Medulla oblongata (tissue), 1 donor: ENCODE data around the gene VPS51.

ENCODE experiments used
- DNase-seq: peaks from one replicate; pipeline ENCODE4 v3.0.0-alpha.2; 2015; ENCODE audit errors: extremely low spot score

Gene VPS51

DNA sequence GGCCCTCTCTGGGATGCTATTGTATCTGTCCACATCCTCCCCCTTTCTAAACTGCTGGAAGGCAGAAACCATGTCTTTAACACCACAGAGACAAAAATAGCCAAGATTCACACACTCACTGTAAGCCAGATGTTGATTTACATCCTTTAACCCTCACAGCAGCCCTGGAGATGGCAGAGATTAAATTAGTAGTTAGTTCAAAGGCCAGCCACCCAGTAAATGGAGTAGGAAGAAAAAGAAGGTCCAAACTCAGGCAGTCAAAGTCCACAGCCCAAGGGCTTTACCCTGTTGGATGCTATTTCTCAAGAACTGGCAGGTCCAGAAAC, 23.6 kb downstream of the VPS51 start:
- DNase-seq, result no peak

GRCh38 chr11:65120831-65121230, 24.8 kb downstream of the VPS51 start:
- no peak for DNase-seq

DNA sequence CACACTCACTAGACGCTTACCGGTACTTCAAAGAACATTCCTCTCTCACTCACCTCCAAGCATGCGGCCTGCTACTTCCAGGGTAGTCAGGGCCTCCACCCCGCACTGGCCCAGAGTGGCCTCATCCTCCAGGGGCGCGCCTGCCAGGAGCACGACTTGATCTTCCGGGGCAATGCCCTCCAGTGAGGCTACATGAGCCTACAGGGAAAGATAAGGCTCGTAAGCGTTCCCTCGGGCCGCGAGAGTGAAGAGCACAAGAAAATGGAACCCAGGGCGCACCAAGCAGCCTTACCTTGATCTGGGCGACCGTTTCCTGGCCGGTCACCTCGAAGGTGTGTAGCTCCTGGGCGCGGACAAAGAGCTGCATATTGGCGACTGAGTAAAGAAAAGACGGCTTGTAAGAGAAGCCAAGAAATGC, 25.4 kb downstream of the VPS51 start:
- DNase-seq, result no peak

GRCh38 chr11:65121865-65122696, 26.1 kb downstream of the VPS51 start, which contains the start of the genes FAU and MRPL49:
Gene FAU (minus strand): TSS chr11:65122134. CDS start chr11:65121813, 321 bp downstream.
Gene MRPL49 (plus strand): TSS chr11:65122321. CDS start chr11:65122347, 26 bp downstream.
- DNase-seq, result peak; percentile 96

DNA sequence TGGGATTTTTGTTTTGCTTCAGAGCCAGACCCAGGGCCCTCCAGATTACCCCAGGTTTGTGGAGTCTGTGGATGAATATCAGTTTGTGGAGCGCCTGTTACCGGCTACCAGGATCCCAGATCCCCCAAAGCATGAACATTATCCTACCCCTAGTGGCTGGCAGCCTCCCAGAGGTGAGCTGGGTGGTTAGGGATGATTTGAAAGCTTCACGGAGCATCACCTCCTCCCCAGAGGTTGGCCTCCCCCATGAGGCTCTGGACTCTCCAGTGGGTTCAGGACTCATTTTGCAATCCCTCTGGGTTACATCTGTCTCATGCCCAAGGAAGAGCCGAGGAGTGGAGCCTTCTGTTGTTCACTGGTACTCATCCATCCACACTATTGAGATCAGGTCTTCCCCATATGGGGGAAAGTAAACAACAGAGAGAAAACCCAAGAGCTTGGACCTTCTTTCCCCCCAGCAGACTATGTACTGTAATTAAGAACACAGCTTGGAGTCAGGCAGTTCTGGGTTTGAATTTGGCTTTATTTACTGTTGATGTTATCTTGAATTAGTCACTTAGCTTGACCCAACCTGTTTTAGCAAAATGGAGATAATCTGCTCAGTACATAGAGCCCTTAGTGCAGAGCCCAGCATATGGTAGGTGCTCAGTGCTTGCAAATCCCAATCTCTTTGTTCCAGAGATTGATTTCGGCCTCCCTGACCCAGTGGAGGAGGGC, 28.6 kb downstream of the VPS51 start:
- no peak for DNase-seq

GRCh38 chr11:65125197-65126056, 29.4 kb downstream of the VPS51 start:
- DNase-seq, result no peak

DNA sequence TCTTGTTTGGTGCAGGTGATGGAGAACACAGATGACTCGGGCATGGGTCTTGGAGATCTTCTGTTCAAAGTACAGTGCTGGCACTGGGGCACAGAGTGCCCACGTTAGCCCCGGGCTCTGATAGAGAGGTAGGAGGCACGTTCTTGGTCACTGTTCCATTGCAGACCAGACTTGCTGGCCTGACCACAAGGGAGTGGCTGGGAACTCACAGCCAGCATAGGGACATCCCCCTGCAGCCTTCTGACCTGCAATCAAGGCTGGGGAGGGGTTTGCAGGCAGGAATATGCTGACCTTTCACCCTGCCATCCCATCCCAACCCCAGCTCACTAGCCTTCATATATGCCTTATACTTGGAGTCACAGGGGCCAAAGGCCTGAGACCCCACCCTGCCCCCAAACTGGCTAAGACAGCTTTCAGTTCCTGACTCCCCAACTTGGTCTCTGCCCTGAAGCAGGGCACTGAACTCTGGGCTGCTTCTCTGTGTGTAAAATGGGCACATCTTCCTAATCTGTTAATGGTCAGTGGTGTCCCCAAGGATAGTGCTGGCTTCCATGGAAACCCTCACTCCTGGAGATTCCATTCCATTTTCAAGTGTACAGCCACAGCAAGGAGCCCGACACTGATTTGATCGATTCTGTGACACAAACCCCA, 30.7 kb downstream of the VPS51 start:
- no peak for DNase-seq

DNA sequence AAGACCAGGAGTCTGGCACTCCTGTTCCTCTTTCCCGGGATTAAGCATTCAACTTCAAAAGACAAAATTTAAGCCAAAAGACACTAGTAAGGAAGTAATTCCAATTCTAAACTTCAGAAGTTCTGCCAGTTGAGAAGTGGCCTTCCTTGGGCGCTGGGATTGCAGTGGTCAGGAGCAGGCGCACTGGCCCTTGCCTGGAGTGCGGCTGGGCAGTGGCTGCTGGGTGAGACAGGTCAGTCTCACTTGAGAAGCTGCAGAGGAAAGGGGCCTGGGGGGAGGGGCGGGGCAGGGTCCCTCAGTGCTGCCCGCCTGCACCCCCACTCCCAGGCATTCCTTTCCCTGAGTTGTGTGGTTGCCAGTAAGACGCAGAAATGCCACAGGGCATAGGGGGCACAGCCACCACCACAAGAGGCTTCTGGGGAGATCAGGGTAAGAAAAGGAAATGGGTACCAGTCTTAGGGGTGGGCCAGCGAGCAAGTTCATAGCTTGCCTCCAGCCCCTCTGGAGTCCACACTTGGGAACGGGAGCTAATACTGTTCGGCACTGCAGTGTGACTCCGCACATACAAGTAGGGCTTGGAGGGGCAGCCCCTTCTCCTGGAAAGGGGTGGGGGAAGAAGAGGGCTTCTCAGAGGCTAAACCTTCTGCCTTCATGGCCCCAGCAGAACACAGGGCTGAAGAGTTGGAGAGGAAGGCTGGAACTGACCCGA, 31.6 kb downstream of the VPS51 start:
- DNase-seq, result no peak

- DNase-seq, result no peak
Observed at GRCh38 chr11:65128182-65129145, 32.5 kb downstream of the VPS51 start.

GRCh38 chr11:65129649-65130441, 33.8 kb downstream of the VPS51 start:
- no peak for DNase-seq

DNA sequence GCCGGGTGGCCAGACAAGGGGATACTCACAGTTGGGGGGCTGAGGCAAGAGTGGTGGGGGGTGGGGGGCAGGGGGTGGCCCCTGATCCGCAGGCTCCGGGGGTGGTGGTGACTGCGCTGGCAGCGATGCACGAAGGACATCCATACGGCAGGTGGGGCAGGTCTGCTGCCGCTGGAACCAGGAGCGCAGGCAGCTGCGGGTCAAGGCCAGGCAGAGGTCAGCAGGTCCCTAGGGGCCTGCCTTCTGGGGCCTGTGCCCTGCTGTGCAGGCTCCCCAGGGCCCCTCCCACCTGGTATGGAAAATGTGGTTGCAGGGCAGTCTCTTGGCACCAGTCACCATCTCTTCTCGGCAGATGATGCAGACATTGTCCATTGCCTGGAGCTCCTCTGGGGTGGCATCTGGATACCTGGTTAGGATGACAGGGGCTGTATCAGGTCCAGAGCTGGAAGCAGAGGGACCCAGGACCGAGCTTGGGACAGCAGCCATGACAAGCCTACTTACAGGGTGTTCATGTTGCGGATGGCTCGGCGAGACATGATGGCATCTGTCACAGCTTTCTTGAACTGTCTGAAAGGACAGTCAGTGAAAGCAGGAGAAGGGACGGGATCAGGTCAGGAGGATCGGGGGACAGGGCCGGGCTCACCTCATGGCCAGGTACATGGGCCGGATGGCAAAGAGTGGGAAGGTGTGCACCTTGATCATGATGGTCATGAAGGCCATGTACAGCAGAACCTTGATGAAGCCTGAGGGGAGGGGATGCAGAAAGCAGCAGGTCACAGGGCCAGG, 34.8 kb downstream of the VPS51 start:
- DNase-seq, result no peak

DNA sequence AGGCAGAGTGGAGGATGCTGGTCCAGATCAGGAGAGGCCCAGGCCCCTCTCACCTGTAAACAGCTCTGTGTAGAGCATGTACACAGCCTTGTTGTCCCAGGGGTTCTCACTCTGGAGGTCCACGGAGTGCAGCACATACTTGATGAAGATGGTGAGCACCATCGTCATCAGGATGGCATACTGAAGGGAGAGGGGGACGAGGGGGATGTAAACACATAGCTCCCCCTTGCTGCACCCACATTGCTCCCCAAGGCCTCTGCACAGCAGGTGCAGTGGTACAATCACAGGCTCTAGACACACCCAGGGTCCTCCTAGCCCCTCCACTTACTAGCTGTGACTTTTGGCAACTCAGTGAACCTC, 35.4 kb downstream of the VPS51 start:
- DNase-seq, result no peak

- DNase-seq, result no peak
Observed at GRCh38 chr11:65131895-65132237, 35.9 kb downstream of the VPS51 start.

DNA sequence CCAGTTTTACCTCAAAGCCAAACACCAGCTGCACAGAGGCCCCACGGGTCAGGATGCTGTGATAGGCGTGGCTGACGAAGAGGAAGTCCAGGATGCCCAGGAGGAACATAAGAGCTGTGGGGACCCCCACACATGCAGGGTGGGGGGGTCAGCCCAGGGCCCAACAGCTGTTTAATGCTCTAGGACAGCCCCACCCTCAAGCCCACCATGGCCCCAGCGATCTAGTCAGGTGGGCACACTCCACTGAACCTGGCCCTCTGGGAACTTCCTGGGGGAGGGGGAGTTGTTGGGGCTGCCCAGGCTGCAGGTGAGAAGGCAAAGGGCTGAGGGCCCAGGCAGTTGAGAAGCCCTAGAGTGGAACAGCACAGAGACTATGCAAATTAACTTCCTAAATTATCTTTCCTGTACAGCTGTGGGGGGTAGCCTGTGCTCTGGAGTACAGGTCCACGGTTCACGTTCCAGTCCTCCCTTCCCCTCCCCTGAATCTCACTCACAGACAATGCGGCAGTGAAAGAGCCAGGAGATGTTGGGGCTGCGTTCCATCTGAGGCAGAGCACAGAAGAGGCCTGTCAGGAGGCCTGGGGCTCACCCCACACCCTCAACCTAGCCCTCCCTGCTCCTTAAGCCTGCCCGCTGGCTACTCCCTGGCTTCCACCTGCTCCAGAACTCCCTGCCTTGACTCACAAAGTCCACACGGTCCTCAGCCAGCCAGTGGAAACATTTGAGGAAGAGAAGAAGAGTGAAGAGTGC, 36.4 kb downstream of the VPS51 start:
- no peak for DNase-seq

DNA sequence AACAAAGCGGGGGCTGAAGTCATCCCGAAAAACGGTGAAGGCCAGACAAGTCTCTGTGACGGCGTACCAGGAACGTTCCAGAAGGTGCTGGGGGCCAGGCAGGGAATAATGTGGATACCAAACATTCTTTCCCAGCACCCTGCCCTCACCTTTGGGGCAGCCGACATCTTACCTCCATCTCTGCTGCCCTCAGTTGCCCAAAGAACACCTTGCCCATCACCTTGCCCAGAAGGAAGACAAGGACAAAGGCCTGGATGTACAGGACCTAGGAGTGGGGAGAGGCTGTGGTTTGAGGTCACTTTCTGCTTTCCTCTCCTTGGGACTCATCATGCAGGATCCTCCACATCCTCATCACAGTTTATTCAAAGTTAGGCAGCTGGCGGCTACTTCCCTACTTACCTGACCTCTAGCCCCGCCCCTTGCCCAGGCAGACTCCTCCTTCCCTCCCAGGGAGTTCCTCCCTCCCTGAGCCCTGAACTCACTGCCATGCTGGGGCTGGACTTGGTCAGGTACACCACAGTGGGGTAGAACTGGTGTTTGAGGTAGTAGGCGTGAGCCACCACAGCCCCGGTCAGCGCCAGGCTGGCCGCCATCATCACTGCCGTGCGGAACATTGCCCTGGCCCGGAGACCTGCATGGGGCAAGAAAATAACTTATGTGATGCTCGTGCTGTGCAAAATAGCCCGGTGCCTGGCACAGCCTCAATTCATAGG, 37.1 kb downstream of the VPS51 start:
- no peak for DNase-seq

DNA sequence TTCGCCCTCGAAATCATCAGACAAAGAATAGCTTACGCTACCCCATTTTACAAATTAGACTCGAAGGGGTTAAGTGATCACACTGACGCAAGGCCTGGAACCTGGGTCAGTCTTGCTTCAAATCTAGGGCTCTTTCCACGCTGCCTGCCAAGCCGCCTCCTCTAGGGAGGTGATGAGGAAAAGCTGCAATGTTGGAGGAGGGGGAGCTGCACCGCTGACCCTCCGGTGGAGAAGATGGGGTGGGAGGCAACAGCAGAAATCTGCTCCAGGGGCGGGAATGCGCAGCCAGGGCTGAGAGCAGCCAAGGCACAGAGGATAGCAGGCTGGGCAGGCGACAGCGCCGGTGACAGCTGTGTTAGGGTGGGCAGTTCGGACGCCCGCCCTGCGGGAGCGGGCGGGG, 37.7 kb downstream of the VPS51 start:
- DNase-seq, result no peak
